GM18502 (cell line): ENCODE measurements around the gene DDX50.
"Not testable (repeated sequence)": the region's sequence is repeated elsewhere in the genome, so short reads cannot be mapped to it uniquely, and the experiment has no call there.

Source experiments
- ATAC-seq: cut with Tn5 transposase; IDR thresholded peaks from one replicate; pipeline ENCODE4 v1.9.1; 2021; ENCODE audit warnings: mild to moderate bottlenecking; ENCODE audit not compliant: unreplicated experiment, poor library complexity

Gene DDX50

GRCh38 chr10:68901105-68901927, at the start of gene DDX50:
DDX50 (plus strand) TSS chr10:68901315; CDS start chr10:68901385, 70 bp downstream.
- peak; percentile 98 for ATAC-seq

GRCh38 chr10:68856352-68856751, 44.8 kb upstream of the DDX50 start:
- ATAC-seq = no peak

GRCh38 chr10:68857005-68857404, 44.1 kb upstream of the DDX50 start:
- ATAC-seq = no peak

- no peak for ATAC-seq
Observed at GRCh38 chr10:68861253-68861652, 39.9 kb upstream of the DDX50 start.

- no peak for ATAC-seq
Observed at GRCh38 chr10:68864611-68865010, 36.5 kb upstream of the DDX50 start.

- not testable (repeated sequence) for ATAC-seq
Observed at GRCh38 chr10:68868173-68868572, 32.9 kb upstream of the DDX50 start.

GRCh38 chr10:68869623-68870022, 31.5 kb upstream of the DDX50 start:
- no peak for ATAC-seq

- no peak for ATAC-seq
Observed at GRCh38 chr10:68870061-68870460, 31.1 kb upstream of the DDX50 start.

GRCh38 chr10:68870545-68871104, 30.5 kb upstream of the DDX50 start:
- no peak for ATAC-seq

GRCh38 chr10:68871105-68871711, 29.9 kb upstream of the DDX50 start:
- no peak for ATAC-seq

- no peak for ATAC-seq
Observed at GRCh38 chr10:68871731-68872342, 29.3 kb upstream of the DDX50 start.

GRCh38 chr10:68876246-68877138, 24.6 kb upstream of the DDX50 start:
- ATAC-seq = no peak

GRCh38 chr10:68877482-68878110, 23.5 kb upstream of the DDX50 start:
- ATAC-seq = no peak

- no peak for ATAC-seq
Observed at GRCh38 chr10:68878496-68878895, 22.6 kb upstream of the DDX50 start.

- ATAC-seq = no peak
Observed at GRCh38 chr10:68879628-68880027, 21.5 kb upstream of the DDX50 start.

- no peak for ATAC-seq
Observed at GRCh38 chr10:68880181-68880580, 20.9 kb upstream of the DDX50 start.

- ATAC-seq = no peak
Observed at GRCh38 chr10:68895041-68895440, 6.1 kb upstream of the DDX50 start.

- no peak for ATAC-seq
Observed at GRCh38 chr10:68897336-68897741, 3.8 kb upstream of the DDX50 start.

- ATAC-seq = no peak
Observed at GRCh38 chr10:68899186-68899745, 1.8 kb upstream of the DDX50 start.
